GM18505 (cell line): Measurements from ENCODE around the gene RASSF1.

ENCODE experiments used
- ATAC-seq: cut with Tn5 transposase; IDR thresholded peaks from one replicate; pipeline ENCODE4 v1.9.1; 2021; ENCODE audit not compliant: unreplicated experiment
- POLR2A ChIP-seq: IDR thresholded peaks from 4 replicates; pipeline ENCODE4 v1.6.1; 2011; ENCODE audit warnings: borderline replicate concordance; ENCODE audit not compliant: insufficient read depth, insufficient read length; ENCODE audit errors: extremely low read depth

The RASSF1 gene

DNA sequence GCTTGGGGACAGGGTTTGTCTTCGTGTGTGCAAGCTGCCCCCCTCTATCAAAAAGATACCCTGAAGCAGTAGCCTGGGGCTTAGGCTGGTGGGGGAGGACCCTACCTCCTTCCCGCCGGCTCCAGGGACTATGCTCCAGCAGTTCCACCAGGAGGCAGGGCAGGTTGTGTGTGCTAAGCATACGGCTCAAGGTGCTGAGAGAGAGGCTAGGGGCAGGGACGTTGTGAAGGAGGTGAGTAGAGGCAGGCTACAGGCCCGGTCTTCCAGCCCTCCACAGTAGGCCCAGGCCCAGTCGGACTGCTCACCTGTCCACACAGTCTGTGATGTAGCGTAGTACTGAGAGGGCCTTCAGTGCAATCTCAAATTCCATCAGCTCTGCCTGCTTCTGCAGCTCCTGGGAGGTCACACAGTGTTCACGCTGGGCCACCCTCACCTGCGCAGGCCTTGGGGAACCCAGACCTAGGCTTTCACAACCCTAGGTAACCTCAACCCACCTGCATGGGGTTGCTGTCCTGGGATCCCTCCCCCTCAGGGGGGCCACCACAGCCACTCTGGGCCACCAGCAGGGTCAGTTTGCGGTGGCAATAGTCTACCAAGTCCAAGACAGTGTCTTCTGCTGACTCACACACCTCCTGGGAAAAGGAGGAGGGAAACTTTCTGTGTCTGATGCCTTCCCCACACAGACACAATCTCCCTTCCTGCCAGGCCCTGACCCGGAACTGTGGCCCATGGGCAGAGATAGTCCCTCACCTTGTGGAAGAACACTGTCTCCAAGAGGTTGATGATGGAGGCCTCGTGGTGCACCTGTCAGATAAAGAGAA lies 2.4 kb upstream of the RASSF1 start:
- TF ChIP-seq POLR2A: no peak
- no peak for ATAC-seq

DNA sequence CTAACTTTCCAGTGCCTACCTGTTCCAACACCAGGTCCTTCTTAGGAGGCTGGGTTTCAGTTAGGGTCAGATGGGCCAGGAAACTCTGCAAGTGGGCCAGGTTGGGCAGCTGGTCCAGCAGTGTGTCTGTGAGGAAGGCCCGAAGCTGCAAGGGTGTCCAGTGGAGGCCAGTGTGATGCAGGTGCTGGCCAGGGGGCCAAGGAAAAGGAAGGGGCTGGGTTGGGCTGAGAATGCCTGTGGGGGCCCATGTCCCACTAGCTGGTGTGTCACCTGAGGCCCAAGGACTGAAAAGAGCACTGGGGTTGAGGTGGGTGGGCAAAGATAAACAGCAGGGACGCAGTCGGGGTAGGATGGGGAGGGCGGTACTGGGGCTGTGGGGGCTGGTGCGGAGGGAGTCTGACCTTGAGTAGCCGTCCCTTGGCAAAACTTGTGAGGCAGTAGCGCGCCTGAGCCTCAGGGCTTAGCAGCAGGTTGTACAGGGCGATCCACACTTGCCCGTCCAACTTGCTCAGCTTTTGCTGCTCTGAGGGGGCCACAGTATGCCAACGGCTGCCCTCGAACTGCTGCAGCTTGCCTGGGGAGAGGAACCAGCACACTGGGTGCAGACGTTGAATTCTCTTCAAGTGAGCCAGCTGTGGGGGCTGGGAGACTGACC lies 1.5 kb upstream of the RASSF1 start:
- ATAC-seq: no peak
- no peak for TF ChIP-seq POLR2A

DNA sequence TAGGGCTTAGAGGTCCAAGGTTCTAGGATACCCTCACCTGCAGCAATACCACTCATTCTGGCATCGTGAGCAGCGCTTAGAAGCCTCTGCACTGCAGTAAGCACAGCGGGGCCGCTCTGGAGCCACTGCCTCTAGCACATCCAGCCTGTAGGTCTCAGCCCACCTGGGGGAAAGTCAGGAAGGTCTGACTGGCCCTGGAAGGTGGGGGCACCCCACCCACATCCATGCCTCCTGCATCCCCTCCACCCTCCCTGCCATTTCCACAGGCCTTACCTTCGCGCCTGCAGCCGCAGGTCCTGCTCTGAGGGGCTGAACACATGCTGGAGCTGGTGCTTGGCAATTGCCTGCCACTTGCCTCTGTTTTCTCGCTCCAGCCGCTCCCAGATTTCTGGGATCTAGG lies 901 bp upstream of the RASSF1 start:
- ATAC-seq: no peak
- TF ChIP-seq POLR2A: no peak

DNA sequence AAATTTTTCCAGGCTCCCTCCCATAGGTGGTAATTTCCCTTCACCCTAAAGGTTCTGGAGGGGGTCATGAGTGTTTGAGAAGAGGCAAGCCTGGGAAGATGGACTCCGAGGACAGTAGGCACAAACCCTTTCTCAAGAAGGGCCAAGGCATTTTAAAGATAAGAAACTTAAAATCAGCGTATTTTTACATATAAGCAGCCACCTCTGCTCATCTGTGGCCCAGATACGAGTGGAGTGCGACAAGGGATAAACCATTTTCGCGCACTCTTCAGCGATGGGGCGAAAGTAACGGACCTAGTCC lies 539 bp downstream of the RASSF1 start:
- no peak for ATAC-seq
- no peak for TF ChIP-seq POLR2A

DNA sequence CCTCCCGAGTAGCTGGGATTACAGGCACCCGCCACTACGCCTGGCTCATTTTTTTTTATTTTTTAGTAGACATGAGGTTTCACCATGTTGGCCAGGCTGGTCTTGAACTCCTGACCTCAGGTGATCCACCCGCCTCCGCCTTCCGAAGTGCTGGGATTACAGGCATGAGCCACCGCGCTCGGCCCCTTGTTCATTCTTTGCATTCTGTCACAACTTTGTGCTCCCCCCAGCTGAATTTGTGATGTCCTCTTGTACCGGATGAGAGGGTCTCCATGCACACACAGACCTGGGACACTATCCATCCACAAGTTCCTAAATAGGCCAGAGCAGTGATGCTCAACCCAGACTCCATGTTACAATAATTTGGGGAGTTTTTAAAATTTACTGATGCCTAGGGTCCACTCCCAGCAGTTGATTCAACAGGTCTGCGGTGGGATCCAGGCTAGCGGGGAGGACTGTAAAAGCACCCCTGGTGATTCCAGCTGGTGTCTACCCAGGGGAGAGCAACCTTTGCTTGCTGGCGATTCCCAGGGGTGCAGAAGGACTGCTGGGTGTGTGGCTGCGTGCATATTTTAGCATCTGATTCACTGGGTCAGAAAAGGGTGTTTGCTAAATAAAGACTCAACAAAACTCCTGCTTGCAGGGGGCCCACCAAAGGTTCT lies 1.0 kb downstream of the RASSF1 start:
- no peak for TF ChIP-seq POLR2A
- ATAC-seq: no peak

DNA sequence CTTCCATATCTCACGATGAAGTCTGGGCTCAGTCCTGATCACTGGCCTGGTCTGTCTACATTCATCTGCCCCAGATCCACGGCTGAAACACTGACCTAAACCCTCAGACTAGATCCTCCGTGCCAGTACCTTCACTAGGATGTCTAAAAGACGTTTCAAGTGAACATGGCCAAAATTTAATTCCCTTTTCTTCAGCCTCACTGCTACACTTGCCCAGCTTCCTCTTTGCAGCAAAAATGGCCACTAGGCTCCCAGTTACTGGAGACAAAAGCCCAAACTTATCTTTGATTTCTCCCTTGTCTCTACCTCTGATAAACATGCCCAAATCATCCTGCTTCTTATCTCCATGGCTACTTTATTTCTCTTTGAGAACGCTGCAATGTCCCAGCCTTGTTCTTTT lies 1.7 kb downstream of the RASSF1 start:
- ATAC-seq: no peak
- TF ChIP-seq POLR2A: no peak

DNA sequence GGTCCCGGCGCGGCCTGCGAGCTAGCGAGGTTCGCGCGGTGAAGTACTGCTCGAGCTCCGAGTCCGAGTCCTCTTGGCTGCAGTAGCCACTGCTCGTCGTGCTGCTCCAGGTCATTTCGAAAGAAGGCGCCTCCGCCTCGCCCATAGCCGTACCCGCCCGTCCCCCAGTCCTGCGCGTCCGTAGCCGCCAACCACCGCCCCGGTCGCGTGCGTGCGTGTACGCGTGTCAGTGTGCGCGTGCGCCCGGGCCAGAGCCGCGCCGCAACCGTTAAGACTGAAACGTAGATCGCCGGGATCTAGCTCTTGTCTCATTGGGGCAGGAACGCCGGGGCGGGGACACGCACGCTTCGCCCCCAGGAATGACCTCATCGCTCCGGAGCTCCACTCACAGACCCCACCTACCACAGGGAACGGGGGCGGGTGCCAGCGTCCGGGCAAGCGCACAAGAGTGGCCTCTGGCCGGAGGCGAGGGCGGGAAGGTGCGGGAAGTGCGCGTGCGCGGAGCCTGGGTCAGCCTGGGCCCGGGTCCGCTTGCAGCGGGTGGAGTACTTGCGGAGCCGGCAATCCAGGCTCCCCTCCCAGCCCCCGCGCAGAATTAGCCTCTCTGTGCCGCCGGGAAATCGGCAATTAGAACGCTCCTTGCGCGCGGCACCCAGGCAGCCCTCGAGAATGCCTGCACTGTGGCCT lies 3.3 kb downstream of the RASSF1 start:
- TF ChIP-seq POLR2A: peak; percentile 76
- peak; percentile 75 for ATAC-seq

DNA sequence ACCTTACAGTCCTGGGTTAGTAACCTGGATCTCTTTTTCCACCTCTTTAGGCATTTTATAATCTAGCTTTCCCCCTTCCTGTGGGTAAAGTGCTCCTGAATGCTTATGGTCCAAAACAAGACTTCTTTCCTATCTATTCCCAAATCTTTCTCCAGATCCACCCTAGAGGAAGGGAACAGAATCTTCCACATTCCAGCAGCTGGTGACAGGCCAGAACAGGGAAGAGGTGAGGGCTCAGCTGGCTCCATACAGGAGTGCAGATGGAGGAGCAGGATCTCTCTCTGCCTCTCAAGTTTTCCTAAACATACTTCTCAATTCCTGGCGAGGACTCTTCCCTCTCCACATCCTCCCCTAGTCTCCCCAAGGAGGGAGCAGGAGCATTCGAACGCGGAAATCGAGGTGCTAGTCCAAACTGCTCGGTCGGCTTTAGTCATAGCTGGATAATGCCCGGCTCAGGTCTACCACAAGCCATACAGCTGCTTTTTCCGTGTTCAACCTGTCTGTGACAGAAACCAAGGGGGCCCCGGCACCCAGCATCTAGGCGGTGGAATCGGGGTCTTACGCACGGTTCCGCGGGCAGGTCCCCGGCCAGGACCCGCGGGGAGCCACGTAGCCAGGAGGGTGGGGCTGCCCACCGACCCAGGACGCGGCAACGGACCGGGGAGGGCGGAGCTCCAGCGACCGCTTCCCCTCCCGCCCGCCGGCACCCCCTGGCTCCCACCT lies 4.0 kb downstream of the RASSF1 start:
- no peak for TF ChIP-seq POLR2A
- peak; percentile 34 for ATAC-seq

DNA sequence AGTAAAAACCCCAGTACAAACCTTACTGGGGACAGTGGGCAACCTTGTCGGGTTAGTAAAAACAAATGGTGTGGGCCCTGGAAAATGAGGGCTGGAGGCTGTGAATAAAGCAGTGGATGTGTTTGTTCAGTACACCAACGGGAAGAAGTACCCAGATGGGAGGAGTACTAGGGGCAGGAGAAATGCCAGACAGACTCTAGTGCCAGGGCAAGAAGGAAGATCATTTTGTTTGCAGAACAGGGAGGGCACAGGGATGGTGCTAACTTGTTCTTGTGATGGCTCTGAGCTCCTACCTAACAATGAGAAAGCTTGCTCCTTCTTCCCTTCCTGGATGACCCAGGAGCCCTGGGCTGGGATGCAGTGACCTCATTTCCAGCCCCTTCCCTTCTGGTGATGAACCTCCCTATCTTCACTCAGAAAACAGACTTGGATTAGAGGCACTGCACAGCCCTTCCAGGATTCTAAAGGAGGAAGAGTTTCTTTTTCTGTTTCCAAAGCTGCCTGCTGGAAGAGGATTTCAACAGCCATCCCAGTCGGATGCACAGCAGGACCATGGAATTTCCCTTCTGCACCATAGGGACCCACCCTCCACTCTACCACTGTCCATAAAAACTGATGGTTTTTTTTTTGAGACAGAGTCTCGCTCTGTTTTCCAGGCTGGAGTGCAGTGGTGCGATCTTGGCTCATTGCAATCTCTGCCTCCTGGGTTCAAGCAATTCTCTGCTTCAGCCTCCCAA lies 6.1 kb downstream of the RASSF1 start:
- no peak for TF ChIP-seq POLR2A
- ATAC-seq: no peak

DNA sequence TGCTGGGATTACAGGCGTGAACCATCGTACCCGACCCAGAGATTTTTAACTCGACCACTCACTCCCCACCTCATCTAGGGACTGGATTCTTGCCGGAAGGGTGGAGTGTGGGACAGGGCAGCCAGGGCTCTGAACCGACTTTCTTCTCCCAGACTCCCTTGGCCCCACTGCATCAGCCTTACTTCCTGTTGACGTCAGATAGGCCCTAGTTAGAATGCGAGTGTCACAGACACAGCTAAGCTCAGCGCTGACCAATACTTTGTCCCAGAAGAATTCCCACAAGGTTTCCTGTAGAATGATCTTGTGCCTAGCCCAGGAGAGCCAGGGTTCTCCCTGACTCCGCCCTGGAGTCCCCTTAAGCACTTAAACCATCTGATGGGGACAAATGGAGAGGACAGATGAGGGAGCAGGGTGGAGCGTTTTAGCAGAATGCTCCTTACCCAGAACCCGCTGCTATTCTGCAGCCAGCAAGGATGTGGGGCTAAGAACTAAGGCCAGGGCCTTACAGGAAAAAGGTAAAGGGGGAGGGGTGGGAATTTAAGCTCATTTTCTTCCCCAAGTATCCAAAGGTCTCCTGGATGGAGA lies 6.8 kb downstream of the RASSF1 start:
- no peak for TF ChIP-seq POLR2A

DNA sequence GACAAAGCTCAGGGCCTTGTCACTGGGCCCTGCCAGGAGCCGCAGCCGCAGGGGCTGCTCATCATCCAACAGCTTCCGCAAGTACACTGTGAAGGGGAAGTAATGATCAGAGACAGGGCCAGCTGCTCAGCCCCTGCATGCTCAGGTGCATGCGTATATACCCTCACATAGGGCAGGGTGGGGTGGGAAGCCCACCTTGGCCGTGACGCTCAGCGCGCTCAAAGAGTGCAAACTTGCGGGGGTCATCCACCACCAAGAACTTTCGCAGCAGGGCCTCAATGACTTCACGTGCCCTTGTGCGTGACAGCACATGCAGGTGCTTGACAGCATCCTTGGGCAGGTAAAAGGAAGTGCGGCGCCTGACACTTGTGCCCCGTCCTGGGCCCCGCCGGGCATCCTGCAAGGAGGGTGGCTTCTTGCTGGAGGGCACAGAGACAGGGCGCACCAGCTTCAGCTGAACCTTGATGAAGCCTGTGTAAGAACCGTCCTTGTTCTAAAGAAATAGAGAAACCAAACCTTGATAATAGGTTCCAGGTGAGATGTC lies 9.2 kb downstream of the RASSF1 start:
- TF ChIP-seq POLR2A: no peak
- no peak for ATAC-seq

More for the DNA sequence above, 6.8 kb downstream of the RASSF1 start:
- no peak for ATAC-seq

DNA sequence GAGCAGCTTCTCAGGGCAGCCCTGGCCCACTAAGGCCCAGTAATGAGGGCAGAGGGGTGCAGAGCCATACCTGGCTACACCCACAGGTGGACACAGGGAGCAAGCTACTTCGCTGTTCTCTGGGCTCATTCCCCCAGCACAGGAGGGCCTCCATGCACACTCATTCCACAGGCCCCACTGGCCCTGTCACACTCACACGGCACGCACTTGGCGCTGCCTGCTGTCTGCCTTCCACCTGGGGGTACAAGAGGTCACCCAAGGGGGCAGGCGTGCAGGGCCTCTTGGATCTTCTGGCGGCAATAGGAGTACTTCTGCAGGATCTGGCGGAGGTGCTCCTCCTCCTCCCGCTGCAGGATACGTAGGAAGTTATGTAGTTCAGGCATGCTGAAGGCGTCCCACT lies 10.3 kb downstream of the RASSF1 start:
- no peak for TF ChIP-seq POLR2A
- ATAC-seq: no peak

DNA sequence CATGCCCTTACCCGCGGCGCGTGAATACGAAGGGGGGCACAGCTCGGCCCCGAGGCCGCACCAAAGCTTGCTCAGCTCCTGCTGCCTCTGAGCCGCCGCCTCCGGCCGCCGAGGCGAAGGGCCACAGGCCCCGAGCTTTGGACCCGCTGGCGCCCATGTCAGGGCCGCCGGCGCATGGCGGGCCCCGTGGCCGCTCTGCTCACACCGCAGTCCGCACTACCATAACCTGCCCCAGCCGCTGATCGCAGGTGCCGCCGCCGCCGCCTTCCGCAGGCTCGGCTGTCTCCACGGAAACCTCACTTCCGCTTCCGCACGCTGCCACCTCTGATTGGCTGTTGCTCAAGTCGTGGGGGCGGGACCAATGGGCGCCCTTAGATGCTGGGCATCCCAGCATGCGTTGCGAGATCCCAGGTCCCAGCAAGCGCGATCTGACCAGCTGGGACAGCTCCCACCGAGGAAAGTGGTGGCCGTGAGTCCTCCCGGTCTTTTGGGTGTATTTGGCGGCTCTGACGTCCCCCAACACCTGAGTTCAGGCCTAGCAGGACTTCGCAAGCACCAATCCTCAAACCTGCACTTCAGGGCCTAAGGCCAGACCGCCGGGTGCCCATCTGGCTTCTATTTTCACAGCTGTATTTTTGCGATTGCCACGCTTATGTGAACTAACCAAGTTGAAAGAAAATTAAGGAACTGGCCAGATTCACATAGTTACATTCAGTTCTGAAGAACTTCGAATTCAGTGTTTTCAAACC lies 12.5 kb downstream of the RASSF1 start, which contains the start of gene TUSC2:
TSS of gene TUSC2 (minus strand) at position 281 of the 749 bp plus-strand sequence. CDS start at position 157, 124 bp downstream.
- TF ChIP-seq POLR2A: peak; percentile 86
- peak; percentile 65 for ATAC-seq
